Right lobe of liver (tissue), 4 donors: Measurements from ENCODE around the gene NSMF.

ENCODE experiments used
- POLR2A ChIP-seq: fragments of 450-650 bp; IDR thresholded peaks from one replicate; pipeline ENCODE4 v1.6.1; 2017; ENCODE audit warnings: antibody characterized with exemption, mild to moderate bottlenecking
- TF ChIP-seq, protein P1 (sequence below), 4 donors: fragments of 200-600 bp in 3 of 4; fragments of 450-650 bp in 1 of 4; IDR thresholded peaks; one replicate each; pipeline versions ENCODE4 v1.5.1 to v1.8.0; 2016 to 2022; ENCODE audit warnings: antibody characterized with exemption in 4 of 4, mild to moderate bottlenecking in 2 of 4
- donor health status: DM: no; HTN: no; CAD: no.
- donor health status: DM: no; HTN: no; CAD: no.
- donor health status: DM: no; HTN: yes; CAD: no.

DNA sequence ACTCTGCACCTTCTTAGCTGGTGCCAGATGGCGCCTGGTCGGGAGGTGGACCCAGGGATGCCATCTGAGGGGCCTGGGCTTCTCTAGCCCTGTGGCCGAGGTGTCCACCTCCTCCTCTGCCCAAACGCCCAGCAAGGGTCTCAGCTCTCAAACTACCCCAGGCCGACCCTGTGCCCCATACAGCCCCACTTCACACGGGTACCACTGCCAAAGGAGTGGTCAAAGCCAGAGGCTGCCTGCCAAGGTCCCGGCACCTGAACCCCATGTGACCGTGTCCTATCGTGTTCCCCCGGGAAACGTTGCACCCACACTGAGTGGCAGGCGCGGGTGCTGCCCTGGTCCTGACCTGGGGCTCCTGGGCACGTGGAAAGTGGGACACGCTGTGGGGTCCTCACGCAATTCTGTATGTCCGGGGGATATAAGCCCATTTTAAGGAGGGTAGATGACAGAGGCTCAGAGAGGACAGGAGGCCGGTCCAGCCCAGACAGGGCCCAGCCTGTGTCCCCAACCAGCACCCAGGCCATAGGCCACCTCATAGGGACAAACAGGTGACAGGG, 19.9 kb downstream of the NSMF start:
- no peak for TF ChIP-seq POLR2A
- TF ChIP-seq, protein P1, sequence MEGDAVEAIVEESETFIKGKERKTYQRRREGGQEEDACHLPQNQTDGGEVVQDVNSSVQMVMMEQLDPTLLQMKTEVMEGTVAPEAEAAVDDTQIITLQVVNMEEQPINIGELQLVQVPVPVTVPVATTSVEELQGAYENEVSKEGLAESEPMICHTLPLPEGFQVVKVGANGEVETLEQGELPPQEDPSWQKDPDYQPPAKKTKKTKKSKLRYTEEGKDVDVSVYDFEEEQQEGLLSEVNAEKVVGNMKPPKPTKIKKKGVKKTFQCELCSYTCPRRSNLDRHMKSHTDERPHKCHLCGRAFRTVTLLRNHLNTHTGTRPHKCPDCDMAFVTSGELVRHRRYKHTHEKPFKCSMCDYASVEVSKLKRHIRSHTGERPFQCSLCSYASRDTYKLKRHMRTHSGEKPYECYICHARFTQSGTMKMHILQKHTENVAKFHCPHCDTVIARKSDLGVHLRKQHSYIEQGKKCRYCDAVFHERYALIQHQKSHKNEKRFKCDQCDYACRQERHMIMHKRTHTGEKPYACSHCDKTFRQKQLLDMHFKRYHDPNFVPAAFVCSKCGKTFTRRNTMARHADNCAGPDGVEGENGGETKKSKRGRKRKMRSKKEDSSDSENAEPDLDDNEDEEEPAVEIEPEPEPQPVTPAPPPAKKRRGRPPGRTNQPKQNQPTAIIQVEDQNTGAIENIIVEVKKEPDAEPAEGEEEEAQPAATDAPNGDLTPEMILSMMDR (IDR thresholded peaks at IDR 0.05), result no peak
